GM21576 (cell line): Measurements from ENCODE around the gene LMOD2.

ENCODE experiments used
- ATAC-seq: cut with Tn5 transposase; IDR thresholded peaks from one replicate; pipeline ENCODE4 v1.9.1; 2021; ENCODE audit warnings: mild to moderate bottlenecking, moderate library complexity; ENCODE audit not compliant: unreplicated experiment

The LMOD2 gene

GRCh38 chr7:123639631-123640030, 16.0 kb upstream of the LMOD2 start:
- no peak for ATAC-seq

- ATAC-seq, result no peak
Measured at GRCh38 chr7:123640583-123640982, 15.1 kb upstream of the LMOD2 start.

DNA sequence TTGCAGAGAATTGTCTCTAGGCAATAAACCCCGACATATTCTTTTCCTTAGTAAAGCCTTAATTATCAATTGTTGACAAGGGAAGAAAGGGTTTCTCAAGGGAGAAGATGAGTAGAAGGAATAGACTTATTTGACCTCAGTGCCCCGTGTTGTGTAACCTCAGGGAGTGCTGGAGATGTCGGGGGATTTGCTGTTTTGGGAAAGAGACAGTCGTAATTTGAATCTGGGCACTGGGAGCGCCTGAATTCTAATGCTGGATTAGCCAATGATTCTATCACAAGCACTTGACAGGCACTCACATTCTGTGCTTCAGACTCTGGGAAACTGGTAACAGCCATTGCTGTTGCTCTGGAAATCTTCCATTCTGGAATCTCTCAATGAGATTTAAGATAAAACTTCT, 13.8 kb upstream of the LMOD2 start:
- no peak for ATAC-seq

GRCh38 chr7:123643495-123644441, 11.9 kb upstream of the LMOD2 start:
- no peak for ATAC-seq

GRCh38 chr7:123645516-123645915, 10.2 kb upstream of the LMOD2 start:
- ATAC-seq, result no peak

GRCh38 chr7:123647106-123647730, 8.4 kb upstream of the LMOD2 start:
- no peak for ATAC-seq

DNA sequence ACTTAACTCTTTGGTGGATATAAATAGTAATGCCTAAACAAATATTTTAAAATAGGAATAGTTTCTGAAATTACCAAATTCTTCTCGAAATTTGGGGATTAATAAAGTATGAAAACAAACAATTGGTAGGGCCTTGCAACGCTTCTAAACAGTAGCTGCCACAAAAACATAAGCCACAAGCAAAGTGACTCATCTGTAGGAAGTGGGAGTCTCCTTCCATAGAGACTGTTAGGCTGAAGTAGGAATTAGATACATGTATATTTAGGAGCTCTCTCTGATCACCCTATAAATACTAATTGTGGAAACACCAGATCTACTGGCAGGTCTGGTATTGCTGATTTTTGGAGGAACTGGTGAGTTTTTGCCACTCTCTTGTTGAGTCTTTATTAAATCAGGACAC, 5.7 kb upstream of the LMOD2 start:
- ATAC-seq, result no peak

GRCh38 chr7:123650595-123650994, 5.1 kb upstream of the LMOD2 start:
- no peak for ATAC-seq

DNA sequence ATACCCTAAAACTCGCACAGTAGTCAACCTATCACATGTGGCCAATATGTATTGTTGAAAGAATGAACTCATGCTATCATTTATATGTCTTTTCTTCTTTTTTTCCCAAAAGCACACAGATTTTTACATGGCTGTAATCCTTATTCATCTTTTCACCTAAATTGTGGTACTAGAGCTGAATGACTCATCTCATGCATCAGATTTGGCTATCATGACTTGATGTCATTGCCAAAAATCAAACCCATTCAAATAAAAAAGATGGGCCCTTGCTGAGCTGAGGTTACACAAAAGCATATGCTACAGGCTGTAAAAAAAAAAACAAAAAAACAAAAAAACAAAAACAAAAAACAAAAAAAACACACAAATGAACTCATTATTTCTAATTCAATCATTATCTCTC, 3.3 kb upstream of the LMOD2 start:
- ATAC-seq, result no peak

GRCh38 chr7:123653162-123653561, 2.5 kb upstream of the LMOD2 start:
- ATAC-seq, result no peak

DNA sequence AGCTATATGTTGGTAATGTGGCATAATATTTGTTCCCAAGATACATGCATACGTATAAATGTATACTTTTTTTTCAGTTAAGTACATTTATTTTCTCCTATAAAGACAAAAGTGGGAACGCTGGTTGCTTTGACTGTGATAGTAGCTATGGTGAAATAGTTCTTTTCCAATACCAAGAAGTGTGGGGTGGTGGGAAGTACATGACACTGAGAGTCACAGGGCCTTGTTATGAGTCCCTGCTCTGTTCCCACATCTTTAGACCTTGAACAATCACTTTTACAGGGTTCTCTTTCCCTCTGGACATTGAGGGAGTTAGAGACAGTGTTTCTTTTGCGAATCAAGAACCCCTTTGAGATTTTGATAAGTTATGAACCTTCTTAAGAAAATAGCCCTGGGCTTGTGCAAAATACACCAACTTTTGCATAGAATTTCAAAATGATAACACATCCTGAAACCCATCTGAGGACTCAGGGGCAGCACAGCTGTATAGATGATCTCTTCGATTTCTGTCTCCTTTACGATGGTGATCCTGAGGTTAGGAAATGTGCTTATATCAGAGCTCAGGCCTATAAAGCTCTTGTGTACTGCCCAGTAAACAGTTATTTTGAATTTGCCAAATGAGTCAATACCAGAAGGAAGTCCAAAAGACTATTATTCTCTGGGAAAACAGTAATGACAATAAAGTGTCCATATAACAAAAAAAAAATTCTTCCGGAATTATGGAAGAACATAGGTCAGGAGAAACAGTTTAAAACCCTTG, 1.1 kb downstream of the LMOD2 start:
- no peak for ATAC-seq

GRCh38 chr7:123657304-123657685, 1.6 kb downstream of the LMOD2 start:
- ATAC-seq, result no peak

GRCh38 chr7:123658023-123658422, 2.4 kb downstream of the LMOD2 start:
- no peak for ATAC-seq

GRCh38 chr7:123660514-123661354, 5.1 kb downstream of the LMOD2 start:
- ATAC-seq, result no peak

DNA sequence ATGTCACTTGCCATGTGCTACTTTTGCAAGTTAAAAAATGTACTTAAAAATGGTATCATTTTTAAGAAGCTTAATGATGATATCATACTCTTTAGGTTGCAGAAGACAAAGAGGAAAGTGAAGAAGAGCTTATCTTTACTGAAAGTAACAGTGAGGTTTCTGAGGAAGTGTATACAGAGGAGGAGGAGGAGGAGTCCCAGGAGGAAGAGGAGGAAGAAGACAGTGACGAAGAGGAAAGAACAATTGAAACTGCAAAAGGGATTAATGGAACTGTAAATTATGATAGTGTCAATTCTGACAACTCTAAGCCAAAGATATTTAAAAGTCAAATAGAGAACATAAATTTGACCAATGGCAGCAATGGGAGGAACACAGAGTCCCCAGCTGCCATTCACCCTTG, 6.1 kb downstream of the LMOD2 start:
- ATAC-seq, result no peak

DNA sequence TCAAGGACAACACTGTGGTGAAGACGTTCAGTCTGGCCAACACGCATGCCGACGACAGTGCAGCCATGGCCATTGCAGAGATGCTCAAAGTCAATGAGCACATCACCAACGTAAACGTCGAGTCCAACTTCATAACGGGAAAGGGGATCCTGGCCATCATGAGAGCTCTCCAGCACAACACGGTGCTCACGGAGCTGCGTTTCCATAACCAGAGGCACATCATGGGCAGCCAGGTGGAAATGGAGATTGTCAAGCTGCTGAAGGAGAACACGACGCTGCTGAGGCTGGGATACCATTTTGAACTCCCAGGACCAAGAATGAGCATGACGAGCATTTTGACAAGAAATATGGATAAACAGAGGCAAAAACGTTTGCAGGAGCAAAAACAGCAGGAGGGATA, 6.6 kb downstream of the LMOD2 start:
- ATAC-seq, result no peak

- ATAC-seq, result no peak
Measured at GRCh38 chr7:123662755-123663154, 7.1 kb downstream of the LMOD2 start.

DNA sequence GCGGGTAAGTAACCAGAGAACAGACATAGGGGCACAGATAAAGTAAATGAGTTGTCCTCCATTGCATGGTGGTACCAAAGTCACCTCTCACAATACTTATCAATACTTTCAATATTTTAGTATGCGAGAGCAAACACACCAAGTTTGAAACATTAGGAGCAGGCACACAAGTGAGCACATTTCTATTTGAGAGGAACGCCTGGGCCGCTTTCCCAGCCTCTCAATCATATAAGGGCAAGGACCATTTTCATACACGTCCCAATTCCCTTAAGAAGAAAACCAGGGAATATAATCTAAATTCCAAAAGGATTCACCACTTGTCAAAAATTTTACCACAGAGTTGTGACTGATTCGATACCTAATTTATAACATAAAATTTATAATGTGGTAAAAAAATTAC, 7.5 kb downstream of the LMOD2 start:
- ATAC-seq, result no peak

GRCh38 chr7:123665157-123665556, 9.5 kb downstream of the LMOD2 start:
- ATAC-seq, result no peak

DNA sequence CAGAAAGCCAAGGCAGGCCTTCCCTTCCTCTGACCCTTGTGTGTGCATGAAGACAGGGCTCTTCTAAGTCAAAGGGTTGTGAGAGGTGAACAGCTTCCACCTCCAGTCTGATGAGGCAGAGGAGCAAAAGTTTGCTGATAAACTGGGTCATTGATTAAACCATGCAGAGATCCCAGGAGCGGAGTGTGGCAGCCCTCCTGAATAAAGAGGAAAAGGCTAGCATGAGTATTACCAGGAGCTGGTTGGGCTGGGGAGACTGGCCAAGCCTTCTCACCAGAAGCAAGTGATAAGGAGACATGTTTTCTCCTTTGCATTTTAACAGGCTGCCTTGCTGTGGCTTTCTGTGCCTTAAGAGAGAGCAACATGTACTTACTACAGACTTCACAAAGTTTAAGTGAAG, 10.2 kb downstream of the LMOD2 start:
- no peak for ATAC-seq

- no peak for ATAC-seq
Measured at GRCh38 chr7:123666492-123666891, 10.8 kb downstream of the LMOD2 start.
